Stomach (tissue), 4 donors: ENCODE results near the gene SLC6A17.

Experiments used
- CTCF ChIP-seq, 7 experiments: fragments of 450-650 bp in 4 of 7; fragments of 200-600 bp in 3 of 7; sonication (generic) in 3 of 7; IDR thresholded peaks; one replicate each; pipeline ENCODE4 v1.5.1; 2016 to 2019; ENCODE audit warnings: antibody characterized with exemption in 7 of 7, control low read depth in 2 of 7, mild to moderate bottlenecking in 1 of 7
- EP300 ChIP-seq: sonication (generic); formaldehyde crosslinking; IDR thresholded peaks from one replicate; pipeline ENCODE4 v1.6.1; 2017; ENCODE audit warnings: antibody characterized with exemption
- POLR2A ChIP-seq, 4 donors: fragments of 450-650 bp; IDR thresholded peaks; one replicate each; pipeline ENCODE4 v1.6.1; 2016; ENCODE audit warnings: antibody characterized with exemption in 4 of 4, control low read depth in 2 of 4, mild to moderate bottlenecking in 1 of 4, moderate library complexity in 1 of 4
- POLR2AphosphoS5 ChIP-seq, 3 donors: sonication (generic); formaldehyde crosslinking; IDR thresholded peaks; one replicate each; pipeline ENCODE4 v1.6.1; 2016; ENCODE audit warnings: antibody characterized with exemption in 3 of 3

GRCh38 chr1:110135246-110135645 is 15.0 kb upstream of the SLC6A17 start:
- TF ChIP-seq EP300 (no peak), POLR2A (IDR thresholded peaks at IDR 0.05) (no peak), CTCF (IDR thresholded peaks at IDR 0.05) (no peak), POLR2AphosphoS5 (IDR thresholded peaks at IDR 0.05) (no peak)
